Measurements from ENCODE around the gene MRAP.

GRCh38 chr21:32281531-32281930, 17.1 kb upstream of the MRAP start:
- TF ChIP-seq POLR2AphosphoS5 (IDR thresholded peaks at IDR 0.05; ENCODE audit: low read depth): no peak
- TF ChIP-seq, protein P1, sequence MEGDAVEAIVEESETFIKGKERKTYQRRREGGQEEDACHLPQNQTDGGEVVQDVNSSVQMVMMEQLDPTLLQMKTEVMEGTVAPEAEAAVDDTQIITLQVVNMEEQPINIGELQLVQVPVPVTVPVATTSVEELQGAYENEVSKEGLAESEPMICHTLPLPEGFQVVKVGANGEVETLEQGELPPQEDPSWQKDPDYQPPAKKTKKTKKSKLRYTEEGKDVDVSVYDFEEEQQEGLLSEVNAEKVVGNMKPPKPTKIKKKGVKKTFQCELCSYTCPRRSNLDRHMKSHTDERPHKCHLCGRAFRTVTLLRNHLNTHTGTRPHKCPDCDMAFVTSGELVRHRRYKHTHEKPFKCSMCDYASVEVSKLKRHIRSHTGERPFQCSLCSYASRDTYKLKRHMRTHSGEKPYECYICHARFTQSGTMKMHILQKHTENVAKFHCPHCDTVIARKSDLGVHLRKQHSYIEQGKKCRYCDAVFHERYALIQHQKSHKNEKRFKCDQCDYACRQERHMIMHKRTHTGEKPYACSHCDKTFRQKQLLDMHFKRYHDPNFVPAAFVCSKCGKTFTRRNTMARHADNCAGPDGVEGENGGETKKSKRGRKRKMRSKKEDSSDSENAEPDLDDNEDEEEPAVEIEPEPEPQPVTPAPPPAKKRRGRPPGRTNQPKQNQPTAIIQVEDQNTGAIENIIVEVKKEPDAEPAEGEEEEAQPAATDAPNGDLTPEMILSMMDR (IDR thresholded peaks at IDR 0.05; ENCODE audit: insufficient read depth, low read length): no peak

Data from HL-60 (cell line).